Activated naive CD4-positive, alpha-beta T cell treated with Interleukin-2 at 50 U/mL for 16 hours (primary cell): Measurements from ENCODE around the gene VPS26B.
"Not testable (repeated sequence)": the region's sequence is repeated elsewhere in the genome, so short reads cannot be mapped to it uniquely, and the experiment has no call there.

Experiments used
- DNase-seq: peaks from one replicate; pipeline ENCODE4 v3.0.0-alpha.2; 2020

VPS26B gene

GRCh38 chr11:134233729-134234179 is 9.3 kb downstream of the VPS26B start:
- no peak for DNase-seq

DNA sequence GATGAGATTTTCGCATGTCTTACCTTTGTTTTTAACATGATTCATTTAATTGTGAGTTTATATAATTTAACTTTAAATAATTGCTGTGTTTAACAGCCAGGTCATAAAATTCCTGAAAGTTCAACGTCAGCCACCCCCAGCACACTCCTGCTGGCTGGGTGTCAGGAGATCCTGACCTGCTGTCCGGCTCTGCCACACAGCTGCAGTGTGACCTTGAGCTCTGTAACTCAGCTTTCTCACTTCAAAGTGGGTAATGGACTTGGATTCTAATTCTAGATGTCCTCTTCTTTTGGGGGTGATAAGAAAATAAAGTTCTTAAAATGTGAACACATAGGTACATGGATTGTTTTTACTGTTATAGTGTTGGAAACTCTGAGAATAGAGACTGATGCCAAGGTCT is 10.9 kb downstream of the VPS26B start:
- no peak for DNase-seq

DNA sequence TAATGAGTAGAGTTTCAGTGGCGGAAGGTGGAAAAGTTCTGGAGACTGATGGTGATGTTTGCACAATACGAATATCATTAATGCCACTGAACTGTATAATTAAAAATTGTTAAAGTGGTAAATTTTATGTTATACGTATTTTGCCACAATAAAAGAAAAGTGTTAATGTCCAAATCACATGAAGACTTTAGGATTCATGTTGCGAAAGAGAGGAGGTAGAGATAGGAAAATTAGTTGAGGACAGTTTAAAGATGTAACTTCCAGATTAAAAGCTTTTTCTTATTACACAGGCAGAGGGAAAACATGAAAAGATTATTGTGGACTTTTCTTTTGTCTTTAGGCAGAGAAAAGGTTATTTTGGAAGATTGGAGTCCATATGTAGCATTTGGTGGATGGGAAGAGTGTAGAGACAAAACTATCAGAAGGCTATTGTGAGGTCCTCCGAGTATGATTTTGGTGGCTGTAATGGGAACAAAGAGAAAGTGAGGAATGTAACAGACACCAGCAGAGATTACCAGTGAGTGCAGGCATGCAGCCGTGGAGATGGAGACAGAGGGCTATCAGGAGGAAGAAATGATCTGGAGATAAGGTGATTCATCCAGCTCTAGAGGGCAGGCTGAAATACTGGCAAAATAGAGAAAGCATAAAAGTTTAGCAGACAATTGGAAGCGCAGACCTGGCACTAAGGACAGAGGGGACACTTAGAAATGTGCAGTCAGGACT is 12.5 kb downstream of the VPS26B start:
- DNase-seq: no peak

- no peak for DNase-seq
Measured at GRCh38 chr11:134237557-134237922, 13.1 kb downstream of the VPS26B start.

GRCh38 chr11:134238956-134239355 is 14.5 kb downstream of the VPS26B start:
- no peak for DNase-seq

- no peak for DNase-seq
Measured at GRCh38 chr11:134240592-134240991, 16.1 kb downstream of the VPS26B start.

GRCh38 chr11:134242376-134242775 is 17.9 kb downstream of the VPS26B start:
- no peak for DNase-seq

- no peak for DNase-seq
Measured at GRCh38 chr11:134243913-134244312, 19.4 kb downstream of the VPS26B start.

GRCh38 chr11:134244593-134244992 is 20.1 kb downstream of the VPS26B start:
- DNase-seq: no peak

GRCh38 chr11:134245434-134245833 is 21.0 kb downstream of the VPS26B start:
- no peak for DNase-seq

GRCh38 chr11:134246100-134246499 is 21.6 kb downstream of the VPS26B start:
- no peak for DNase-seq

DNA sequence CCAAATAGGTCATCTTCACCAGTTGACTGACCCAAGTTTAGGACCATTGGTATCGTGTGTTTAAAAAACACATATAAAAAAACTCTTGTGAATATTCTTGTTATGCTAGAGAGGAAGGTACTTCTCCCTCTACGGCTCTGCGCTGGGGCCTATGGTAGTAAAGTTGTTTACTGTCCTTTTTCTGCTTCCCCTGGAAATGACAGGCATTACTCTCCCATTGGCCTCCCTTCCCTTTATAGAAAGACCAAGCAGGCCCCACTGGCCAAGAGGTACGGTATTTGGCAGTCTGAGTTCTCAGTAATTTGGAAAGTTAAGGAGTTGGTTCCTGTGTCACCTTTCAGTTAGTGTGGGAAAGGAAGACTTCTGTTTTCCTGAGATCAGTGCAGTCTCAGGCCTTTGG is 22.2 kb downstream of the VPS26B start:
- no peak for DNase-seq

DNA sequence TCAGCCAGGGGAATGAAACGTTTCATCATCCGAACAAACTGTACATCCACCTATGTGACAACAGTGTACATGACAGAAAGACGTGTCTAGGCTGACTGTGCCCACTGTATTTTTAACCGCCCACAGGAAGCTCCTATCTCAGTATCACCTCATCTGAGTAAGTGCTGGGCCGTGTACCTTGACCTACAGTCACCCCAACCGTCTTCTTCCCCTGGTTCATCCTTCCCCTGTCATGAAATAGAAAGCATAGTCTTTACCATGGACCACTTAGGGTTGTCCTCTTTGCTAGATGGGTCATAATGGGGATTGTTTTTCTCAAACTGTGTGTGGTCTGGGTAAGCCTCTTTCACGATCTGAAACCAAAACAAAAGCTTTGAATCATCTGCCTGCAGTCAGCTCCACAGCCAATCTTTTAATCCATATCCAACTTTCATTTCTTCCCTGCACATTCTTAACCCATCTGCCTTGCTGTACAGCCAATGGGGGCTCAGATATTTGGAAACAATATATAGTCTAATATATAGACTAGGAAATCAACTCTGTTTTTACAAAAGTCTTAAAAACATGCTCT is 24.5 kb downstream of the VPS26B start:
- peak; percentile 14 for DNase-seq

- no peak for DNase-seq
Measured at GRCh38 chr11:134250246-134250645, 25.8 kb downstream of the VPS26B start.

GRCh38 chr11:134250675-134251074 is 26.2 kb downstream of the VPS26B start:
- no peak for DNase-seq

DNA sequence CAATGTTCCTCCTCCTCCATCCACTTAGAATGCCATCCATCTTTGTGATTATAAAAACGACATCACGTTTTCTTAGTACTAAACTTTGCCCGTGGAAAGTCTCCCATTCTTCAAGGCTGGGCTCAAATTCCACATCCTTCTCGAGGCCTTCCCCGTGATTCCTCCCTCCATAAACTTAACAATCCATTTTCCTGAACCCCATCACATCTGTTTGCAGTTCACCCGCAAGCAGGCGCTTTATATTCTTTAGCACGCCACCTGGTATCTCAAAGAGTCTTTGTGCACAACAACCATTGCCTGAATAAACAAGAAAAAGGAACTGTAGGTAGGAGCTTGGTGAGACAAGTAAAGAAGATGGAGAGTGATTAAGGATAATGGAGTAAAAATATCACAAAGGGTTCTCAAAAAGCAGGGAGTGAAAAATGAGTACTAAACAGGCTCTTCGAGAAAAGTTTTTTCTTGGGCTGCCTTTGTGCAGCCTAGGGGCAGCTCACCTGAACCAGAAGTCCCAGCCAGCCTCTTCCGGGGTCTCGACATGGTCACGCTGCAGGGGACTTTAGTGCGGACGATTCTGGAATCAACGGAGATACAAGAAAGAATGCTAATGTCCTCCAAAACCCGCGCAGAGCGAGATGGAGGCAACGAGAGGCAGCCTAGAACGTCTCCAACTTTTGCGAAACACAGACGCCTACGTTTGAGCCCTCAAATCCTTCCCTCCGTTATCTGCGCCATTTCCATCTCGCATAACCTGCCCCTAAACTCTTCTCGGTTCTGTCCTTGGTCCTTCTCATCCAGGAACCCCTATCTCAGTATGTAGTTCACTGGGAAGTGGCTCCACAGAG is 28.1 kb downstream of the VPS26B start:
- DNase-seq: peak; percentile 41

DNA sequence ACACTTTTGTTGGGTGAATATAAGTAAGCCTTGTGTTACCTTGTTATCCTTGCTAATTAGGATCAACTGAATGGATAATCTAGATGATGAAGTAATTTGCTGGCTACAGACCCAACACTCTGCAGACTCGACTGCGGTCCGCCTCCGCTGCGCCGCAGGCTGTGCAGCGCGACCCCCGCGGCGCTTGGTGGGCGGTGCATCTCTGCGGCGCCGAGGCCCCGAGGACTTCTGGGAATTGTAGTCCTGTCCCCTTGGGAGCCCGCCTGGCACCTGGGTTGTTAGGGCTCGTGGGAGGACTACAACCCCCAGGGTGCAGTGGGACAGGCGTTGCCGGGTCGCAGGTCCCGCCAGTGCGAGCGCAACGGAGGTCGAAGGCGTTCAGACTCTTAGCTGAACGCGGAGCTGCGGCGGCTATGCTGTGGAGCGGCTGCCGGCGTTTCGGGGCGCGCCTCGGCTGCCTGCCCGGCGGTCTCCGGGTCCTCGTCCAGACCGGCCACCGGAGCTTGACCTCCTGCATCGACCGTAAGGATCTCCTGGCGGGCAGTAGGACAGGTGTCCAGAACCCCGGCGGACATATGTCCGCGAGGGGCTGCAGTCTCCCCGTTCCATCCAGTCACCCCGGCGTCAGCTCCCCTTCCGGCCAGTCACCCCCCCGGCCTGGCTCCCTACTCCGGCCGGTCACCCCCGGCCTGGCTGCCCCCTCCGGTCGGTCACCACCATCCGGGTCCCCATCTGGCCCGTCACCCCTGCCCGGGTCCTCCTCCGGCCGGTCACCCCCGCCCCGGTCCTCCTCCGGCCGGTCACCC is 28.9 kb downstream of the VPS26B start, which contains the start of the genes ACAD8 and THYN1:
TSS of gene ACAD8 (plus strand) at position 381 of the 806 bp plus-strand sequence. CDS start at position 414, 33 bp downstream.
TSS of gene THYN1 (minus strand) at position 165 of the 806 bp plus-strand sequence. CDS start 470 bp downstream, outside the sequence.
- peak; percentile 96 for DNase-seq

- DNase-seq: no peak
Measured at GRCh38 chr11:134254433-134255183, 30.1 kb downstream of the VPS26B start.

DNA sequence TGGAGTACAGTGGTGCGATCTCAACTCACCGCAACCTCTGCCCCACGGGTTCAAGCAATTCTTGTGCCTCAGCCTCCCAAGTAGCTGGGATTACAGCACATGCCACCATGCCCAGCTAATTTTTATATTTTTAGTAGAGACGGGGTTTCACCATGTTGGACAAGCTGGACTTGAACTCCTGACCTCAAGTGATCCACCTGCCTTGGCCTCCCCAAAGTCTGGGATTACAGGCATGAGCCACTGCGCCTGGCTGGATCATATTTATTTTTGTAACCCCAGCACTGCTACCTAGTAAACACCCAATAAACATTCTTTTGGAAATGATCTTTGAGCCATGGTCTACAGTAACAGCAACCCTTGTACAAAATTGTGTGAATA is 30.7 kb downstream of the VPS26B start:
- not testable (repeated sequence) for DNase-seq

DNA sequence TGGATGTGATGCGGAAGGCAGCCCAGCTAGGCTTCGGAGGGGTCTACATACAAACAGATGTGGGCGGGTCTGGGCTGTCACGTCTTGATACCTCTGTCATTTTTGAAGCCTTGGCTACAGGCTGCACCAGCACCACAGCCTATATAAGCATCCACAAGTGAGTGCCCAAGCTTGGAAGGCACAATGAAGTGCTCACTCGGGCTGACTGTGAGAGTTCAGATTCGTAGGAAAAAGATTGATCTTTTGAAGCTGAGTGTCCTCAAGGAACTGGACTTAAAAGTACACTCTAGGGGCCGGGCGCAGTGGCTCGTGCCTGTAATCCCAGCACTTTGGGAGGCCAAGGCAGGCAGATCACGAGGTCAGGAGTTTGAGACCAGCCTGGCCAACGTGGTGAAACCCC is 32.6 kb downstream of the VPS26B start:
- DNase-seq: no peak

DNA sequence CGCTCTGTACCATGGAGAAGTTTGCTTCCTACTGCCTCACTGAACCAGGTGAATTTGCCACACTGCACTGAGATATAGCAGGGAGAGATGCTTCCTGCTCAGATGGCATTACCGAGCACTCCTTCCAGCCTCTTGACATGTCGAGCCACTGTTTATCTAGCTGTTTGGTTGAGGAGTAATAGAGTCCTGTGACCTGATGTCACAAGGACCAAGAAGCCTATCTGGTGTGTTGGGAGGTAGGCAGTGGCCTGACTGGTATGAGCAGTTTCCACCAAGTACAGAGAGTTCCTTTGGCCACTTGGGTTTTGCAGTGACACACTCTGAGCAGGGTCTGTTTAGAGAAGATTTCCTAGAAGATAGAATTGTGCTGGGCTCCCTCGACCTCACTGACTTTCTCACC is 34.1 kb downstream of the VPS26B start:
- no peak for DNase-seq

DNA sequence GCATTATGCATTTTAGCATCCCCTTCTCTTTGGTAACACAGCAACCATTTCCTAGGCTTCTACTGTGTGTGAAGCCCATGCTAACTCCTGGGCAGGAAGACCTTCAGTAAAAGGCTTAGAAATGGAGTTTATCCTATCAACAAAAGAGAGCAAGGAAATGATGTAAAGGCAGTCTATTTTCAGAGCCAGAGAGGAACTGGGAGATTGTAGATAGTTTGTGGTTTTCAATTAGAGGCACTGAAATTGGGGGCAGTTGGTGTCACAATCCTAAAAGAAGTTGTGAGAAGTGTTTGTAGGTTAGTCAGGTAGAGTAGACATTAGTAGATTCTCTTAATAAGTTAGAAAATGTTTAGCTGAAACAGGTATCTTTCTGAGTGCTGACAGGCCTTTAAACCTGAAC is 36.0 kb downstream of the VPS26B start:
- DNase-seq: no peak
